HL-60 (cell line): ENCODE data around the gene SIPA1L3.

Experiments
- DNase-seq, 2 experiments: peaks; one replicate each; pipeline ENCODE4 v3.0.0-alpha.2; 2010 to 2020; ENCODE audit warnings: low read depth in 1 of 2, low spot score in 1 of 2
- H3K27ac ChIP-seq: fragments of 250-450 bp; sonication (Bioruptor Pico); replicated peaks from 2 replicates; pipeline ENCODE4 v1.5.1; 2020; ENCODE audit warnings: mild to moderate bottlenecking, moderate library complexity
- H3K27me3 ChIP-seq: fragments of 250-450 bp; sonication (Bioruptor Pico); 2 replicates; pipeline ENCODE4 v1.5.1; 2021; ENCODE audit warnings: mild to moderate bottlenecking, moderate library complexity; ENCODE audit not compliant: insufficient read depth, poor library complexity, severe bottlenecking
- H3K4me3 ChIP-seq: replicated peaks from 2 replicates; pipeline ENCODE4 v1.5.1; 2011; ENCODE audit warnings: mild to moderate bottlenecking, control low read depth, low read length; ENCODE audit not compliant: insufficient read depth
- CTCF ChIP-seq: IDR thresholded peaks from one replicate; pipeline ENCODE4 v1.5.1; 2011; ENCODE audit warnings: low read length, control low read depth, inconsistent platforms; ENCODE audit not compliant: insufficient read depth
- GABPA ChIP-seq: IDR thresholded peaks from 2 replicates; pipeline ENCODE4 v1.6.1; 2012; ENCODE audit warnings: low read depth
- POLR2AphosphoS5 ChIP-seq: IDR thresholded peaks from 2 replicates; pipeline ENCODE4 v1.6.1; 2012; ENCODE audit warnings: low read depth
- REST ChIP-seq: IDR thresholded peaks from 2 replicates; pipeline ENCODE4 v1.6.1; 2012; ENCODE audit warnings: low read depth; ENCODE audit not compliant: insufficient replicate concordance
- SPI1 ChIP-seq: IDR thresholded peaks from 2 replicates; pipeline ENCODE4 v1.6.1; 2012; ENCODE audit warnings: low read depth, mild to moderate bottlenecking, borderline replicate concordance

Gene SIPA1L3

GRCh38 chr19:38001158-38001781 is 94.3 kb downstream of the SIPA1L3 start:
- no peak overlapping the region for H3K27ac ChIP-seq
- H3K4me3 ChIP-seq, result no peak overlapping the region
- no peaks in the 10 kb centered on the region for H3K27me3 ChIP-seq
- TF ChIP-seq REST, result no peak
- TF ChIP-seq CTCF, result no peak
- TF ChIP-seq POLR2AphosphoS5, result no peak
- TF ChIP-seq GABPA, result no peak
- TF ChIP-seq SPI1, result no peak
- DNase-seq, result no peak

GRCh38 chr19:38003438-38004185 is 96.6 kb downstream of the SIPA1L3 start:
- H3K27me3 ChIP-seq, result no peaks in the 10 kb centered on the region
- TF ChIP-seq SPI1 (no peak), GABPA (no peak), REST (no peak)
- no peak overlapping the region for H3K27ac ChIP-seq
- no peak for DNase-seq
- no peak overlapping the region for H3K4me3 ChIP-seq

GRCh38 chr19:38004186-38004520 is 97.1 kb downstream of the SIPA1L3 start:
- no peak for DNase-seq
- no peak overlapping the region for H3K27ac ChIP-seq
- H3K27me3 ChIP-seq, result no peaks in the 10 kb centered on the region
- no peak overlapping the region for H3K4me3 ChIP-seq
- TF ChIP-seq CTCF, result no peak
- TF ChIP-seq POLR2AphosphoS5, result no peak
- no peak for TF ChIP-seq GABPA
- no peak for TF ChIP-seq SPI1
- TF ChIP-seq REST, result no peak
